Activated T-cell treated with anti-CD3 and anti-CD28 coated beads, Interleukin-2, amount 50 U/mL, for 4 hours (primary cell): ENCODE results near the gene SRGAP1. TPM values are rescaled to one million over a fixed set of nuclear protein-coding genes. Genes with fewer than 3 reads are reported as not detected.

ENCODE experiments used
- ATAC-seq, 2 donors: fragments of 200-7000 bp; cut with Tn5 transposase; one replicate each; pipeline ENCODE4 v1.10.0; 2021
- DNase-seq: peaks from one replicate; pipeline ENCODE4 v3.0.0-alpha.2; 2020
- H3K27me3 Mint-ChIP-seq: one replicate; pipeline ENCODE4 v1.8.0; 2021; ENCODE audit warnings: low read depth, mixed read lengths
- H3K36me3 Mint-ChIP-seq: one replicate; pipeline ENCODE4 v1.8.0; 2022; ENCODE audit warnings: mixed read lengths; ENCODE audit not compliant: insufficient read depth
- H3K4me1 Mint-ChIP-seq: one replicate; pipeline ENCODE4 v1.8.0; 2021; ENCODE audit warnings: low read depth, mixed read lengths
- H3K4me3 Mint-ChIP-seq: one replicate; pipeline ENCODE4 v1.8.0; 2021; ENCODE audit warnings: mild to moderate bottlenecking, moderate library complexity, mixed read lengths
- H3K9me3 Mint-ChIP-seq: one replicate; pipeline ENCODE4 v1.8.0; 2021; ENCODE audit warnings: mixed read lengths
- total RNA-seq, 3 donors: library from RNA; stranded (reverse); gene quantifications; one replicate each; pipeline ENCODE4 v1.2.1, GENCODE V29; 2021

SRGAP1 gene
- total RNA-seq, 3 donors from 2014 or later: 0.27 to 0.74 (median 0.33) TPM

GRCh38 chr12:64085154-64085553 lies 240.7 kb downstream of the SRGAP1 start:
- no peak for ATAC-seq
- DNase-seq: no peak
- no peaks in the 10 kb centered on the region for H3K36me3 Mint-ChIP-seq
- no peak overlapping the region for H3K4me3 Mint-ChIP-seq
- H3K27me3 Mint-ChIP-seq: peaks cover 6% of the 10 kb centered on the region
- H3K9me3 Mint-ChIP-seq: no peaks in the 10 kb centered on the region
- H3K4me1 Mint-ChIP-seq: no peaks in the 10 kb centered on the region

GRCh38 chr12:64085996-64086395 lies 241.5 kb downstream of the SRGAP1 start:
- ATAC-seq: no peak
- H3K9me3 Mint-ChIP-seq: no peaks in the 10 kb centered on the region

GRCh38 chr12:64086946-64087345 lies 242.4 kb downstream of the SRGAP1 start:
- no peaks in the 10 kb centered on the region for H3K4me1 Mint-ChIP-seq
- peaks cover 6% of the 10 kb centered on the region for H3K27me3 Mint-ChIP-seq
- ATAC-seq (no peak), DNase-seq (no peak)
- no peaks in the 10 kb centered on the region for H3K36me3 Mint-ChIP-seq
- H3K9me3 Mint-ChIP-seq: no peaks in the 10 kb centered on the region
- H3K4me3 Mint-ChIP-seq: no peak overlapping the region

More at GRCh38 chr12:64085996-64086395, 241.5 kb downstream of the SRGAP1 start:
- H3K4me1 Mint-ChIP-seq: no peaks in the 10 kb centered on the region
- no peaks in the 10 kb centered on the region for H3K36me3 Mint-ChIP-seq
- no peak overlapping the region for H3K4me3 Mint-ChIP-seq
- no peak for DNase-seq
- peaks cover 6% of the 10 kb centered on the region for H3K27me3 Mint-ChIP-seq

GRCh38 chr12:64087761-64088160 lies 243.3 kb downstream of the SRGAP1 start:
- Mint-ChIP-seq H3K4me3 (no peak overlapping the region), H3K4me1 (no peaks in the 10 kb centered on the region), H3K27me3 (peaks cover 6% of the 10 kb centered on the region), H3K36me3 (no peaks in the 10 kb centered on the region), H3K9me3 (no peaks in the 10 kb centered on the region)
- no peak for ATAC-seq
- DNase-seq: no peak

GRCh38 chr12:64088431-64089349 lies 244.2 kb downstream of the SRGAP1 start:
- H3K9me3 Mint-ChIP-seq: no peaks in the 10 kb centered on the region
- no peak for ATAC-seq
- H3K36me3 Mint-ChIP-seq: no peaks in the 10 kb centered on the region
- H3K4me3 Mint-ChIP-seq: no peak overlapping the region
- H3K4me1 Mint-ChIP-seq: no peaks in the 10 kb centered on the region
- H3K27me3 Mint-ChIP-seq: peaks cover 6% of the 10 kb centered on the region
- no peak for DNase-seq

- ATAC-seq (no peak), DNase-seq (no peak)
- Mint-ChIP-seq H3K4me1 (no peaks in the 10 kb centered on the region), H3K27me3 (peaks cover 6% of the 10 kb centered on the region), H3K9me3 (no peaks in the 10 kb centered on the region), H3K4me3 (no peak overlapping the region), H3K36me3 (no peaks in the 10 kb centered on the region)
Measured at GRCh38 chr12:64090047-64090446, 245.5 kb downstream of the SRGAP1 start.

- Mint-ChIP-seq H3K36me3 (no peaks in the 10 kb centered on the region), H3K9me3 (no peaks in the 10 kb centered on the region), H3K4me3 (no peak overlapping the region), H3K4me1 (no peaks in the 10 kb centered on the region), H3K27me3 (peaks cover 6% of the 10 kb centered on the region)
- DNase-seq: no peak
- no peak for ATAC-seq
Measured at GRCh38 chr12:64091186-64091585, 246.7 kb downstream of the SRGAP1 start.

GRCh38 chr12:64092507-64093196 lies 248.2 kb downstream of the SRGAP1 start:
- peaks cover 6% of the 10 kb centered on the region for H3K27me3 Mint-ChIP-seq
- H3K36me3 Mint-ChIP-seq: no peaks in the 10 kb centered on the region
- H3K9me3 Mint-ChIP-seq: no peaks in the 10 kb centered on the region
- ATAC-seq (no peak), DNase-seq (no peak)
- H3K4me1 Mint-ChIP-seq: no peaks in the 10 kb centered on the region
- H3K4me3 Mint-ChIP-seq: no peak overlapping the region

- Mint-ChIP-seq H3K9me3 (no peaks in the 10 kb centered on the region), H3K4me3 (no peak overlapping the region), H3K4me1 (no peaks in the 10 kb centered on the region), H3K36me3 (no peaks in the 10 kb centered on the region), H3K27me3 (peaks cover 5% of the 10 kb centered on the region)
- no peak for DNase-seq
- ATAC-seq: no peak
Measured at GRCh38 chr12:64093689-64094088, 249.2 kb downstream of the SRGAP1 start.

GRCh38 chr12:64097366-64098105 lies 253.0 kb downstream of the SRGAP1 start:
- peaks cover 9% of the 10 kb centered on the region for H3K27me3 Mint-ChIP-seq

GRCh38 chr12:64098709-64099354 lies 254.3 kb downstream of the SRGAP1 start:
- Mint-ChIP-seq H3K36me3 (no peaks in the 10 kb centered on the region), H3K9me3 (no peaks in the 10 kb centered on the region), H3K4me3 (no peak overlapping the region), H3K4me1 (no peaks in the 10 kb centered on the region), H3K27me3 (peaks cover 10% of the 10 kb centered on the region)
- no peak for ATAC-seq
- no peak for DNase-seq

More at GRCh38 chr12:64097366-64098105, 253.0 kb downstream of the SRGAP1 start:
- ATAC-seq (no peak), DNase-seq (no peak)
- Mint-ChIP-seq H3K9me3 (no peaks in the 10 kb centered on the region), H3K4me1 (no peaks in the 10 kb centered on the region), H3K4me3 (no peak overlapping the region), H3K36me3 (no peaks in the 10 kb centered on the region)

- Mint-ChIP-seq H3K4me3 (no peak overlapping the region), H3K27me3 (peaks cover 10% of the 10 kb centered on the region), H3K36me3 (no peaks in the 10 kb centered on the region), H3K9me3 (no peaks in the 10 kb centered on the region), H3K4me1 (no peaks in the 10 kb centered on the region)
- DNase-seq (no peak), ATAC-seq (no peak)
Measured at GRCh38 chr12:64099397-64099796, 254.9 kb downstream of the SRGAP1 start.

GRCh38 chr12:64102339-64102738 lies 257.8 kb downstream of the SRGAP1 start:
- Mint-ChIP-seq H3K36me3 (no peaks in the 10 kb centered on the region), H3K4me1 (no peaks in the 10 kb centered on the region), H3K4me3 (no peak overlapping the region), H3K27me3 (peaks cover 18% of the 10 kb centered on the region), H3K9me3 (no peaks in the 10 kb centered on the region)
- ATAC-seq (no peak), DNase-seq (no peak)
